K562 (cell line): ENCODE results near the gene R3HDM2. TPM values are rescaled to one million over a fixed set of nuclear protein-coding genes. Genes with fewer than 3 reads are reported as not detected.

Experiments used
- AFF1 ChIP-seq, 2 experiments: fragments of 450-650 bp; IDR thresholded peaks; 2 replicates each; pipeline ENCODE4 v1.6.1; 2018; ENCODE audit warnings: mild to moderate bottlenecking in 2 of 2, low read depth in 1 of 2; ENCODE audit not compliant: partially characterized antibody in 2 of 2
- ARID4B ChIP-seq: sonication (generic); formaldehyde crosslinking; IDR thresholded peaks from 2 replicates; pipeline ENCODE4 v1.8.0; 2022; ENCODE audit warnings: mild to moderate bottlenecking, missing genetic modification reagents
- CREBBP ChIP-seq: IDR thresholded peaks from one replicate; pipeline ENCODE4 v1.6.1; 2012; ENCODE audit warnings: low read depth, mild to moderate bottlenecking, control low read depth, inconsistent platforms, low read length
- E2F4 ChIP-seq: sonication (generic); formaldehyde crosslinking; IDR thresholded peaks from 2 replicates; pipeline ENCODE4 v1.8.0; 2022; ENCODE audit warnings: mild to moderate bottlenecking, low read depth, missing genetic modification reagents
- EGR1 ChIP-seq: fragments of 450-650 bp; conservative IDR thresholded peaks from 2 replicates; pipeline ENCODE4 v1.6.1; 2017; ENCODE audit warnings: mild to moderate bottlenecking
- MIER1 ChIP-seq: fragments of 450-650 bp; IDR thresholded peaks from 2 replicates; pipeline ENCODE4 v1.6.1; 2016; ENCODE audit warnings: antibody characterized with exemption, mild to moderate bottlenecking, low read depth
- MYBL2 ChIP-seq, 2 experiments: fragments of 450-650 bp in 1 of 2; sonication (generic) in 1 of 2; formaldehyde crosslinking in 1 of 2; IDR thresholded peaks; 2 replicates each; pipeline versions ENCODE4 v1.6.1 to v1.8.1; 2017 to 2022; ENCODE audit warnings: borderline replicate concordance in 1 of 2, inconsistent platforms in 1 of 2, low read depth in 1 of 2, mild to moderate bottlenecking in 1 of 2, missing genetic modification reagents in 1 of 2, moderate library complexity in 1 of 2
- RB1 ChIP-seq: fragments of 450-650 bp; IDR thresholded peaks from 2 replicates; pipeline ENCODE4 v1.6.1; 2017; ENCODE audit warnings: low read depth, mild to moderate bottlenecking
- RBM22 ChIP-seq: fragments of 200-400 bp; formaldehyde crosslinking; IDR thresholded peaks from 2 replicates; pipeline ENCODE4 v1.6.1; 2018; ENCODE audit warnings: low read length, low read depth; ENCODE audit not compliant: poor library complexity, severe bottlenecking
- TFAP4 ChIP-seq: sonication (generic); formaldehyde crosslinking; IDR thresholded peaks from 2 replicates; pipeline ENCODE4 v1.8.0; 2022; ENCODE audit warnings: missing genetic modification reagents, mild to moderate bottlenecking, moderate library complexity, borderline replicate concordance
- ZNF398 ChIP-seq: fragments of 250-450 bp; sonication (Bioruptor Pico); IDR thresholded peaks from 2 replicates; pipeline ENCODE4 v1.8.0; 2021; ENCODE audit warnings: moderate library complexity, mild to moderate bottlenecking, inconsistent platforms
- ZNF408 ChIP-seq: fragments of 250-450 bp; sonication (Bioruptor Pico); IDR thresholded peaks from 2 replicates; pipeline ENCODE4 v1.4.0; 2020; ENCODE audit warnings: low read depth, mild to moderate bottlenecking, moderate library complexity
- polyA plus RNA-seq, 8 experiments: library from polyadenylated mRNA; depleted of rRNA in 4 of 8; stranded (reverse) in 5 of 8; unstranded in 3 of 8; fragments of >200 nt; fragmentation: Nextera tagmentation in 2 of 8; fragmentation: Illumina TruSeq in 1 of 8; extraction: Ambion mirVana in 2 of 8; extraction: Trizol in 1 of 8; gene quantifications; 2 replicates each; pipeline versions ENCODE4 v1.2.1 to v1.2.3, GENCODE V29; 2011 to 2014; ENCODE audit warnings: inconsistent platforms in 1 of 8, missing spikeins in 1 of 8
- total RNA-seq, 7 experiments: library from RNA; depleted of rRNA in 6 of 7; stranded (reverse); fragments of >200 nt in 6 of 7; fragmentation: Illumina TruSeq in 2 of 7; extraction: Trizol in 2 of 7; gene quantifications; 2 replicates each; pipeline versions ENCODE4 v1.2.1 to v1.2.3, GENCODE V29; 2011 to 2021; ENCODE audit warnings: low replicate concordance in 1 of 7

R3HDM2 gene
- total and polyA plus RNA-seq, 9 of the 15 experiments (the other 6 are each of a cell fraction or from before 2014, with no cell fraction given), result 3.3 to 18.8 (median 9.0) TPM

- TF ChIP-seq ZNF398 (CRISPR knock-in tag) (no peak), RB1 (0 out of 2 replicates have a peak, but pooled peaks have one; percentile 18), E2F4 (CRISPR knock-in tag) (no peak), TFAP4 (CRISPR knock-in tag) (peak; percentile 44), AFF1 (IDR thresholded peaks at IDR 0.05; ENCODE audit: low read depth in 1 of 2, partially characterized antibody in 2 of 2) (peak in 1 of 2 experiments; percentile 16), RBM22 (peak; percentile 3), MYBL2 (IDR thresholded peaks at IDR 0.05; ENCODE audit: low read depth) (no peak), MYBL2 (CRISPR knock-in tag; IDR thresholded peaks at IDR 0.05; ENCODE audit: borderline replicate concordance) (no peak), EGR1 (0 out of 2 replicates have a peak, but pooled peaks have one; percentile 24), ARID4B (peak; percentile 49; the same call in 1 of the 2 replicates), CREBBP (peak; percentile 77), ZNF408 (CRISPR knock-in tag) (no peak), MIER1 (no peak)
These were observed 188.0 kb downstream of the R3HDM2 start (continued) for GRCh38 chr12:57242691-57243454.
